ENCODE results near the gene PRMT9. TPM values are rescaled to one million over a fixed set of nuclear protein-coding genes. Genes with fewer than 3 reads are reported as not detected.

PRMT9 gene
- total and polyA plus RNA-seq, 9 donors: 6.8 to 29.2 (median 16.7) TPM

DNA sequence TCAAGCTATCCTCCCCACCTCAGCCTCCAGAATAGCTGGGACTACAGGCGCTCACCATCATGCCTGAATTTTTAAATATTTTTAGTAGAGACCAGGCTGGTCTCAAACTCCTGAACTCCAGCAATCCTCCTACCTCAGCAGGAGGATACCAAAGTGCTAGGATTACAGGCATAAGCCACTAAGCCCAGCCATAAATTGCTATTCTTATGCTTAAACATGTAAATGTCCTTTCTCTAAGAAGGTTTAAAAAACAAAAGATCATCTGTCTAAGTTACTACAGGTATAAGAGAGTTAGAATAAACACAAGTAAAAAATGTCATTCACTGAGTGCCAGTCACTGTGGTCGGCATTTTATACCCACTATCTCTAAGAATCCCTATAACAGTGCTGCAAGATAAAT lies 28.3 kb downstream of the PRMT9 start:
- H3K4me1 ChIP-seq (ENCODE audit: insufficient read depth): no peaks in the 10 kb centered on the region
- no peaks in the 10 kb centered on the region for H3K9me3 ChIP-seq
- no peak overlapping the region for H3K27ac ChIP-seq
- no peak overlapping the region for H3K4me3 ChIP-seq
- intact Hi-C loops (cut with DNase I): no loop called here
- no peak for DNase-seq
- H3K27me3 ChIP-seq: no peaks in the 10 kb centered on the region
- WGBS, 3 donors: 95 to 97% (median 97%) methylated on average over 2 of the region's 2 CpGs
- H3K36me3 ChIP-seq: no peaks in the 10 kb centered on the region
- TF ChIP-seq, protein P1, sequence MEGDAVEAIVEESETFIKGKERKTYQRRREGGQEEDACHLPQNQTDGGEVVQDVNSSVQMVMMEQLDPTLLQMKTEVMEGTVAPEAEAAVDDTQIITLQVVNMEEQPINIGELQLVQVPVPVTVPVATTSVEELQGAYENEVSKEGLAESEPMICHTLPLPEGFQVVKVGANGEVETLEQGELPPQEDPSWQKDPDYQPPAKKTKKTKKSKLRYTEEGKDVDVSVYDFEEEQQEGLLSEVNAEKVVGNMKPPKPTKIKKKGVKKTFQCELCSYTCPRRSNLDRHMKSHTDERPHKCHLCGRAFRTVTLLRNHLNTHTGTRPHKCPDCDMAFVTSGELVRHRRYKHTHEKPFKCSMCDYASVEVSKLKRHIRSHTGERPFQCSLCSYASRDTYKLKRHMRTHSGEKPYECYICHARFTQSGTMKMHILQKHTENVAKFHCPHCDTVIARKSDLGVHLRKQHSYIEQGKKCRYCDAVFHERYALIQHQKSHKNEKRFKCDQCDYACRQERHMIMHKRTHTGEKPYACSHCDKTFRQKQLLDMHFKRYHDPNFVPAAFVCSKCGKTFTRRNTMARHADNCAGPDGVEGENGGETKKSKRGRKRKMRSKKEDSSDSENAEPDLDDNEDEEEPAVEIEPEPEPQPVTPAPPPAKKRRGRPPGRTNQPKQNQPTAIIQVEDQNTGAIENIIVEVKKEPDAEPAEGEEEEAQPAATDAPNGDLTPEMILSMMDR (IDR thresholded peaks at IDR 0.05): no peak
- TF ChIP-seq POLR2A (IDR thresholded peaks at IDR 0.05) (no peak), EP300 (IDR thresholded peaks at IDR 0.05) (no peak)

DNA sequence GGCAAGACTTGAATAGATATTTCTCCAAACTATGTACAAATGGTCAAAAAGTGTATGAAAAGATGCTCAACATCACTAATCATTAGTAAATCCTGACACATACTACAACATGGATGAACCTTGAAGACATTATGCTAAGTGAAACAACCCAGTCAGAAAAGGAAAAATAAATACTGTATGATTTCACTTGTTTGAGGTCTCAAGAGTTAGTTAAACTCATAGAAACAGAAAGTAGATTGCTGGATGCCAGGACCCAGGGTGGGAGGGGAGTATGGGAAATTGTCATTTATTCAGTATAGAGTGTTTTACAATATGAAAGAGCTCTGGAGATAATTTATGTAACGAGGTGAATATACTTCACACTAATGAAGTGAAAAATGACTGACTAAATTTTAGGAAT lies 32.4 kb downstream of the PRMT9 start:
- intact Hi-C loops (cut with DNase I): no loop called here
- DNase-seq: no peak
- H3K36me3 ChIP-seq: no peaks in the 10 kb centered on the region
- TF ChIP-seq POLR2A (IDR thresholded peaks at IDR 0.05) (no peak), EP300 (IDR thresholded peaks at IDR 0.05) (no peak)
- TF ChIP-seq, protein P1 (IDR thresholded peaks at IDR 0.05): no peak
- H3K27ac ChIP-seq: no peak overlapping the region
- no peaks in the 10 kb centered on the region for H3K9me3 ChIP-seq
- no peak overlapping the region for H3K4me3 ChIP-seq
- no peaks in the 10 kb centered on the region for H3K4me1 ChIP-seq (ENCODE audit: insufficient read depth)
- WGBS, 3 donors: 83 to 95% (median 89%) methylated on average over 1 of the region's 1 CpG
- H3K27me3 ChIP-seq: no peaks in the 10 kb centered on the region

DNA sequence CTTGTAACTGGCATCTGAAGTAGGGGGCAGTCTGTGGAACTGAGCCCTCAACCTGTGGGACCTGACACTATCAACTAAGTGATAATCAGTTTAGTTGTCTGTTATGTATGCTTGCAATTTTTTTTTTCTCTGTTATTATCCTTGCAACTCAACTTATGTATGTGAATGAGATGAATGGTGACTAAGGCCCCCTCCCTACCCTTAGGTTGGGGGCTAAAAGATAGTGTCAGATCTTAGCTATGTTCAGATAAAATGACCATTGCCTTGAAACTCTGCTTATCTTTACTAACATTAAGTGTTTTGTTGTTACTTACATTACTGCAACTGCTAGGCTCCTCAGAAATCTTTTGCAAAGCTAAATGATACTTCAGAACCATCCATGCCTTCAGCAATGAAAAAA lies 35.3 kb downstream of the PRMT9 start:
- no peaks in the 10 kb centered on the region for H3K36me3 ChIP-seq
- no peaks in the 10 kb centered on the region for H3K27me3 ChIP-seq
- no peaks in the 10 kb centered on the region for H3K9me3 ChIP-seq
- no peak overlapping the region for H3K27ac ChIP-seq
- intact Hi-C loops (cut with DNase I): no loop called here
- H3K4me3 ChIP-seq: no peak overlapping the region
- no peaks in the 10 kb centered on the region for H3K4me1 ChIP-seq (ENCODE audit: insufficient read depth)
- TF ChIP-seq EP300 (IDR thresholded peaks at IDR 0.05): no peak
- TF ChIP-seq, protein P1 (IDR thresholded peaks at IDR 0.05): no peak
- DNase-seq: no peak

DNA sequence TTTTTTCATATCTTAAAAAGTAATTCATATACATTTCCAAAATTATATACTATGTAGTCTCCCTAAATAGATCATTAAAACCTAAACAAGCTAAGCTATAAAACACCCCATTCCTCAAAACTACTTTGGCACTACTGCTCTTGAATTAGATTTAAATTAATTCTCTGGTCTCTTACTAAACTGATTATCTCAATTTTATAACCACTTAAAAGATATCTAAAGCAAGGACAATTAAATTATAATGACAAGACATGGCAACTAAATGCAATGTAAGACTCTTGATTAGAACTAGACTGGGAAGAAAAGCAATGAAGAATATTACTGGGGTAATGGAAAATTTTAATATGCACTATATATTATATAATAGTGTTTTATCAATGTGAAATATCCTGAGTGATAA lies 38.9 kb downstream of the PRMT9 start:
- H3K36me3 ChIP-seq: no peaks in the 10 kb centered on the region
- TF ChIP-seq EP300 (IDR thresholded peaks at IDR 0.05): no peak
- TF ChIP-seq, protein P1 (IDR thresholded peaks at IDR 0.05): no peak
- no peak for TF ChIP-seq POLR2A (IDR thresholded peaks at IDR 0.05)
- H3K27ac ChIP-seq: no peak overlapping the region
- no peaks in the 10 kb centered on the region for H3K4me1 ChIP-seq (ENCODE audit: insufficient read depth)
- no peaks in the 10 kb centered on the region for H3K27me3 ChIP-seq
- no peaks in the 10 kb centered on the region for H3K9me3 ChIP-seq
- DNase-seq: no peak
- H3K4me3 ChIP-seq: no peak overlapping the region
- intact Hi-C loops (cut with DNase I): no loop called here

DNA sequence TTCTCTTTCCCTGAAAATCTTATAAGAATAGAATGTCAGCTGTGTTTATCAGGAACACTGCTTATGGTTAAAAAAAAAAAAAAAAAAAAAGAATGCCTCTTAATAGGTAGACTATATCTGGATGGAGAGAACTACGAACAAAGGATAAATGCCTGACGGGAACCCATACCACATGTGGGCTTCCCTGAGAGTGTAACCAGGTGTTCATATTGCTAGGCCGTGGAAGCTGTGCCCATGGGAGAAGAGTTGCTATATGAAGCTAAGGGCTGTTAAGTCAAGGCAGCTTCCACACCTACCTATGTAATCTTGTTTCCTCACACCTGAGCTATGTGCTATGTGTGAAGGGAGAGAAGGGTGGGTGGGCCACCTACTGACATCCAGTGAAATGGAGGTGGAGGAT lies 39.5 kb downstream of the PRMT9 start:
- no peak for DNase-seq
- no peaks in the 10 kb centered on the region for H3K27me3 ChIP-seq
- intact Hi-C loops (cut with DNase I): no loop called here
- H3K9me3 ChIP-seq: no peaks in the 10 kb centered on the region
- no peaks in the 10 kb centered on the region for H3K4me1 ChIP-seq (ENCODE audit: insufficient read depth)
- TF ChIP-seq EP300 (IDR thresholded peaks at IDR 0.05): no peak
- no peak overlapping the region for H3K4me3 ChIP-seq
- 92 to 97% (median 92%) methylated on average over 3 of the region's 3 CpGs for WGBS, 3 donors
- no peak overlapping the region for H3K27ac ChIP-seq
- no peaks in the 10 kb centered on the region for H3K36me3 ChIP-seq

Data from ovary (tissue), 9 donors.